TTC549 (cell line): Measurements from ENCODE around the gene BTBD9.

Experiments used
- FAIRE-seq: peaks from 2 replicates; lab custom pipeline; 2012; peaks lifted over from hg19 to GRCh38; lab: Jason Lieb, UNC

BTBD9 gene

GRCh38 chr6:38480036-38480435 is 159.7 kb downstream of the BTBD9 start:
- FAIRE-seq, result no peak

- no peak for FAIRE-seq
Observed at GRCh38 chr6:38479331-38479730, 160.4 kb downstream of the BTBD9 start.

- no peak for FAIRE-seq
Observed at GRCh38 chr6:38477680-38478260, 162.0 kb downstream of the BTBD9 start.

GRCh38 chr6:38476888-38477287 is 162.8 kb downstream of the BTBD9 start:
- no peak for FAIRE-seq

GRCh38 chr6:38476141-38476540 is 163.6 kb downstream of the BTBD9 start:
- FAIRE-seq, result no peak

GRCh38 chr6:38470548-38470947 is 169.2 kb downstream of the BTBD9 start:
- no peak for FAIRE-seq

- FAIRE-seq, result no peak
Observed at GRCh38 chr6:38467566-38467965, 172.2 kb downstream of the BTBD9 start.

GRCh38 chr6:38460186-38460585 is 179.5 kb downstream of the BTBD9 start:
- no peak for FAIRE-seq

- FAIRE-seq, result no peak
Observed at GRCh38 chr6:38459291-38459690, 180.4 kb downstream of the BTBD9 start.

GRCh38 chr6:38453861-38454260 is 185.9 kb downstream of the BTBD9 start:
- FAIRE-seq, result no peak

- FAIRE-seq, result no peak
Observed at GRCh38 chr6:38452816-38453660, 186.7 kb downstream of the BTBD9 start.

GRCh38 chr6:38450717-38451116 is 189.0 kb downstream of the BTBD9 start:
- FAIRE-seq, result no peak

GRCh38 chr6:38445925-38446324 is 193.8 kb downstream of the BTBD9 start:
- no peak for FAIRE-seq

GRCh38 chr6:38445336-38445735 is 194.4 kb downstream of the BTBD9 start:
- FAIRE-seq, result no peak

- FAIRE-seq, result no peak
Observed at GRCh38 chr6:38443352-38444144, 196.2 kb downstream of the BTBD9 start.

- FAIRE-seq, result no peak
Observed at GRCh38 chr6:38438097-38438496, 201.6 kb downstream of the BTBD9 start.

GRCh38 chr6:38436726-38437465 is 202.8 kb downstream of the BTBD9 start:
- FAIRE-seq, result no peak

GRCh38 chr6:38435330-38435729 is 204.4 kb downstream of the BTBD9 start:
- no peak for FAIRE-seq

GRCh38 chr6:38434051-38434450 is 205.7 kb downstream of the BTBD9 start:
- no peak for FAIRE-seq

GRCh38 chr6:38432479-38432878 is 207.2 kb downstream of the BTBD9 start:
- no peak for FAIRE-seq

- no peak for FAIRE-seq
Observed at GRCh38 chr6:38432079-38432478, 207.7 kb downstream of the BTBD9 start.

- no peak for FAIRE-seq
Observed at GRCh38 chr6:38429546-38429945, 210.2 kb downstream of the BTBD9 start.
